H9 (cell line): Measurements from ENCODE around the gene OR2B2. TPM values are rescaled to one million over a fixed set of nuclear protein-coding genes. Genes with fewer than 3 reads are reported as not detected.
"Not testable (repeated sequence)": the region's sequence is repeated elsewhere in the genome, so short reads cannot be mapped to it uniquely, and the experiment has no call there.

ENCODE experiments used
- DNase-seq: peaks from one replicate; pipeline ENCODE4 v3.0.0-alpha.2; 2017
- H2AFZ ChIP-seq: one replicate; pipeline ENCODE4 v1.6.1; 2013; ENCODE audit warnings: mild to moderate bottlenecking, low read length, control low read depth, moderate library complexity
- H2AK5ac ChIP-seq: 2 replicates; pipeline ENCODE4 v1.6.1; 2013; ENCODE audit warnings: low read length, control low read depth, mixed read lengths; ENCODE audit not compliant: insufficient read length
- H2BK120ac ChIP-seq: one replicate; pipeline ENCODE4 v1.6.1; 2013; ENCODE audit warnings: low read depth, mild to moderate bottlenecking, low read length, control low read depth, inconsistent platforms; ENCODE audit not compliant: poor library complexity, severe bottlenecking
- H2BK12ac ChIP-seq: 2 replicates; pipeline ENCODE4 v1.6.1; 2013; ENCODE audit warnings: low read length, control low read depth, mixed read lengths, low read depth; ENCODE audit not compliant: insufficient read length
- H2BK15ac ChIP-seq: 2 replicates; pipeline ENCODE4 v1.6.1; 2013; ENCODE audit warnings: low read depth, low read length, control low read depth
- H2BK20ac ChIP-seq: one replicate; pipeline ENCODE4 v1.6.1; 2013; ENCODE audit warnings: low read depth, mild to moderate bottlenecking, low read length, control low read depth, inconsistent platforms; ENCODE audit not compliant: poor library complexity, severe bottlenecking
- H2BK5ac ChIP-seq: 2 replicates; pipeline ENCODE4 v1.6.1; 2013; ENCODE audit warnings: low read length, control low read depth, mixed read lengths; ENCODE audit not compliant: insufficient read length
- H3K14ac ChIP-seq: 2 replicates; pipeline ENCODE4 v1.6.1; 2013; ENCODE audit warnings: low read length, control low read depth; ENCODE audit not compliant: insufficient read depth
- H3K18ac ChIP-seq: 2 replicates; pipeline ENCODE4 v1.6.1; 2013; ENCODE audit warnings: low read depth, mild to moderate bottlenecking, mixed read lengths, low read length, control low read depth; ENCODE audit not compliant: insufficient read length
- H3K23ac ChIP-seq: 2 replicates; pipeline ENCODE4 v1.6.1; 2013; ENCODE audit warnings: low read length, control low read depth, mixed read lengths, low read depth; ENCODE audit not compliant: insufficient read length
- H3K23me2 ChIP-seq: 2 replicates; pipeline ENCODE4 v1.6.1; 2013; ENCODE audit warnings: low read depth, mild to moderate bottlenecking, mixed read lengths, low read length, control low read depth; ENCODE audit not compliant: insufficient read length, poor library complexity, severe bottlenecking
- H3K27ac ChIP-seq: 2 replicates; pipeline ENCODE4 v1.5.1; 2013; ENCODE audit warnings: low read length, control low read depth, mixed read lengths, low read depth; ENCODE audit not compliant: insufficient read length
- H3K27me3 ChIP-seq: 2 replicates; pipeline ENCODE4 v1.6.1; 2013; ENCODE audit warnings: low read length, control low read depth, inconsistent platforms; ENCODE audit not compliant: insufficient read depth
- H3K4ac ChIP-seq: 2 replicates; pipeline ENCODE4 v1.6.1; 2013; ENCODE audit warnings: low read depth, mild to moderate bottlenecking, control low read depth, inconsistent platforms, low read length, moderate library complexity
- H3K4me1 ChIP-seq: 2 replicates; pipeline ENCODE4 v1.6.1; 2013; ENCODE audit warnings: low read length, control low read depth, inconsistent platforms; ENCODE audit not compliant: insufficient read depth
- H3K4me2 ChIP-seq: 2 replicates; pipeline ENCODE4 v1.6.1; 2013; ENCODE audit warnings: low read length, control low read depth, mixed read lengths; ENCODE audit not compliant: insufficient read length, insufficient read depth
- H3K56ac ChIP-seq: 2 replicates; pipeline ENCODE4 v1.6.1; 2013; ENCODE audit warnings: low read depth, mild to moderate bottlenecking, mixed read lengths, low read length, control low read depth; ENCODE audit not compliant: insufficient read length
- H3K79me1 ChIP-seq: 2 replicates; pipeline ENCODE4 v1.6.1; 2013; ENCODE audit warnings: low read depth, mild to moderate bottlenecking, moderate library complexity, low read length, control low read depth, inconsistent platforms; ENCODE audit not compliant: insufficient read depth, poor library complexity, severe bottlenecking
- H3K79me2 ChIP-seq: 2 replicates; pipeline ENCODE4 v1.6.1; 2013; ENCODE audit warnings: low read length, control low read depth, inconsistent platforms; ENCODE audit not compliant: insufficient read depth
- H3K9ac ChIP-seq: 2 replicates; pipeline ENCODE4 v1.6.1; 2013; ENCODE audit warnings: low read length, control low read depth, mixed read lengths; ENCODE audit not compliant: insufficient read length; ENCODE audit errors: extremely low read depth
- H3K9me3 ChIP-seq: one replicate; pipeline ENCODE4 v1.6.1; 2013; ENCODE audit warnings: low read depth, low read length, inconsistent platforms; ENCODE audit not compliant: control insufficient read depth
- H3T11ph ChIP-seq: one replicate; pipeline ENCODE4 v1.6.1; 2013; ENCODE audit warnings: mild to moderate bottlenecking, low read length, control low read depth, inconsistent platforms
- H4K20me1 ChIP-seq: one replicate; pipeline ENCODE4 v1.6.1; 2013; ENCODE audit not compliant: control insufficient read depth, insufficient read length, insufficient read depth
- H4K5ac ChIP-seq: 2 replicates; pipeline ENCODE4 v1.6.1; 2013; ENCODE audit warnings: low read depth, mild to moderate bottlenecking, mixed read lengths, low read length, control low read depth; ENCODE audit not compliant: insufficient read length
- H4K8ac ChIP-seq: replicated peaks from 2 replicates; pipeline ENCODE4 v1.6.1; 2013; ENCODE audit warnings: low read length, control low read depth, mixed read lengths, low read depth; ENCODE audit not compliant: insufficient read length
- H4K91ac ChIP-seq: 2 replicates; pipeline ENCODE4 v1.6.1; 2013; ENCODE audit warnings: low read depth, mild to moderate bottlenecking, moderate library complexity, mixed read lengths, low read length, control low read depth; ENCODE audit not compliant: insufficient read length
- H3K27ac Mint-ChIP-seq, 3 experiments: 2 replicates in 2 of 3; 3 replicates in 1 of 3; pipeline ENCODE4 v1.8.0; 2020 to 2021; ENCODE audit warnings: mixed read lengths in 3 of 3, mild to moderate bottlenecking in 1 of 3, moderate library complexity in 1 of 3
- H3K27me3 Mint-ChIP-seq: 2 replicates; pipeline ENCODE4 v1.8.0; 2021; ENCODE audit warnings: low read depth, mild to moderate bottlenecking, moderate library complexity, mixed read lengths
- H3K36me3 Mint-ChIP-seq, 3 experiments: 2 replicates in 2 of 3; 3 replicates in 1 of 3; pipeline ENCODE4 v1.8.0; 2020 to 2021; ENCODE audit warnings: low read depth in 3 of 3, mixed read lengths in 3 of 3; ENCODE audit not compliant: insufficient read depth in 1 of 3
- H3K4me1 Mint-ChIP-seq, 2 experiments: 2 replicates each; pipeline ENCODE4 v1.8.0; 2020; ENCODE audit warnings: mixed read lengths in 2 of 2
- H3K4me3 Mint-ChIP-seq, 2 experiments: 2 replicates in 1 of 2; 3 replicates in 1 of 2; pipeline ENCODE4 v1.8.0; 2020 to 2021; ENCODE audit warnings: mild to moderate bottlenecking in 2 of 2, mixed read lengths in 2 of 2, moderate library complexity in 1 of 2
- H3K9me3 Mint-ChIP-seq, 2 experiments: 2 replicates in 1 of 2; 3 replicates in 1 of 2; pipeline ENCODE4 v1.8.0; 2020; ENCODE audit warnings: mild to moderate bottlenecking in 2 of 2, mixed read lengths in 2 of 2, moderate library complexity in 1 of 2
- whole genome bisulfite sequencing: extraction: QIAGEN DNeasy Blood & Tissue Kit; methylation state at CpG from one replicate; pipeline ENCODE4 v1.1.7; 2013; ENCODE audit warnings: missing lambda C conversion rate, low lambda C conversion rate, mixed read lengths; ENCODE audit not compliant: insufficient read length; ENCODE audit errors: extremely low coverage; 5-methylcytosine and 5-hydroxymethylcytosine counted together
- total RNA-seq: library from RNA; stranded (reverse); gene quantifications from 2 replicates; pipeline ENCODE4 v1.2.1, GENCODE V29; 2021
- TF ChIP-seq, protein P1 (sequence below): fragments of 200-600 bp; sonication (generic); conservative IDR thresholded peaks from 3 replicates; pipeline ENCODE4 v1.8.0; 2021; ENCODE audit warnings: antibody characterized with exemption, mild to moderate bottlenecking

OR2B2 gene
- total RNA-seq, 1 experiment from 2014 or later, result not detected

DNA sequence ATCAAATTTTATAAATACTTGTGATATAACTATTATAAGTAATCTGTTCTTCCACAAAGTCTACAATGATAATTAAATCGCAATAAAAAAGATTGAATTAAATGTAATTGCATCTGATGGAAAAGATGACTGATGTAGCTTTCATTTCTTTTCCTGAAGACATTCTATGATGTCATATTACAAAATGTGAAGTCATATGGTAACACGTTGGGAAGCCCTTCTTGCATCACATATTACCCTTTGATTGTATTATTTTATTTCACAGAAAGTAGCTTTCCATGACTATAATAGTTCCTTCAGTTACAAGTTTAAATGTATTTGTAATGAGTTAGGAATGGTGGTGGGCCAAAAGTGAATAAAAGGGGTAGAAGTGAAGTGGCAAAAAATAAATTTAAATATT is 19.0 kb upstream of the OR2B2 start:
- H3K4me1 Mint-ChIP-seq, result no peaks in the 10 kb centered on the region
- H3K27ac Mint-ChIP-seq, result no peak overlapping the region
- Histone ChIP-seq H3K4me2 (no peak overlapping the region), H2BK15ac (no peak overlapping the region), H3K18ac (no peak overlapping the region), H3K4me1 (no peaks in the 10 kb centered on the region), H3K4ac (no peak overlapping the region), H2AK5ac (no peak overlapping the region), H3K23me2 (no peaks in the 10 kb centered on the region), H4K8ac (no peak overlapping the region), H3K23ac (no peak overlapping the region), H2BK120ac (no peak overlapping the region), H3K14ac (no peak overlapping the region), H3K56ac (no peak overlapping the region), H3T11ph (no peak overlapping the region), H3K27ac (no peak overlapping the region), H3K79me2 (no peaks in the 10 kb centered on the region), H3K9me3 (no peaks in the 10 kb centered on the region), H3K79me1 (no peaks in the 10 kb centered on the region), H3K27me3 (no peaks in the 10 kb centered on the region), H4K20me1 (no peaks in the 10 kb centered on the region), H2BK5ac (no peak overlapping the region), H2AFZ (no peak overlapping the region), H2BK12ac (no peak overlapping the region), H4K5ac (no peak overlapping the region), H2BK20ac (no peak overlapping the region), H3K9ac (no peak overlapping the region), H4K91ac (no peak overlapping the region)
- H3K27me3 Mint-ChIP-seq, result peaks cover 3% of the 10 kb centered on the region
- H3K4me3 Mint-ChIP-seq, result no peak overlapping the region
- TF ChIP-seq, protein P1, sequence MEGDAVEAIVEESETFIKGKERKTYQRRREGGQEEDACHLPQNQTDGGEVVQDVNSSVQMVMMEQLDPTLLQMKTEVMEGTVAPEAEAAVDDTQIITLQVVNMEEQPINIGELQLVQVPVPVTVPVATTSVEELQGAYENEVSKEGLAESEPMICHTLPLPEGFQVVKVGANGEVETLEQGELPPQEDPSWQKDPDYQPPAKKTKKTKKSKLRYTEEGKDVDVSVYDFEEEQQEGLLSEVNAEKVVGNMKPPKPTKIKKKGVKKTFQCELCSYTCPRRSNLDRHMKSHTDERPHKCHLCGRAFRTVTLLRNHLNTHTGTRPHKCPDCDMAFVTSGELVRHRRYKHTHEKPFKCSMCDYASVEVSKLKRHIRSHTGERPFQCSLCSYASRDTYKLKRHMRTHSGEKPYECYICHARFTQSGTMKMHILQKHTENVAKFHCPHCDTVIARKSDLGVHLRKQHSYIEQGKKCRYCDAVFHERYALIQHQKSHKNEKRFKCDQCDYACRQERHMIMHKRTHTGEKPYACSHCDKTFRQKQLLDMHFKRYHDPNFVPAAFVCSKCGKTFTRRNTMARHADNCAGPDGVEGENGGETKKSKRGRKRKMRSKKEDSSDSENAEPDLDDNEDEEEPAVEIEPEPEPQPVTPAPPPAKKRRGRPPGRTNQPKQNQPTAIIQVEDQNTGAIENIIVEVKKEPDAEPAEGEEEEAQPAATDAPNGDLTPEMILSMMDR, result no peak
- no peak for DNase-seq
- H3K9me3 Mint-ChIP-seq, result peaks cover 20 to 21% of the 10 kb centered on the region in 2 experiments
- H3K36me3 Mint-ChIP-seq, result peaks cover 15 to 18% (median 17%) of the 10 kb centered on the region in 3 experiments
- WGBS, result no CpG with 5 or more reads among the region's 2 CpGs

DNA sequence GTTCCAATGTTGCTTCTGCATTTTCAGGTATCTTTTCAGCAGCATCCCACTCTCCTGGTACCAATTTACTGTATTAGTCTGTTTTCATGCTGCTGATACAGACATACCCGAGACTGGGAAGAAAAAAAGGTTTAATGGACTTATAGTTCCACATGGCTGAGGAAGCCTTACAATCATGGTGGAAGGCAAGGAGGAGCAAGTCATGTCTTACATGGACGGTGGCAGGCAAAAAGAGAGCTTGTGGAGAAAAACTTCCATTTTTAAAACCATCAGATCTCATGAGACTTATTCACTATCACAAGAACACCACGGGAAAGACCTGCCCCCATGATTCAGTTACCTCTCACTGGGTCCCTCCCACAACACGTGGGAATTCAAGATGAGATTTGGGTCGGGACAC is 17.7 kb upstream of the OR2B2 start:
- not testable (repeated sequence) for H3K56ac ChIP-seq, H4K5ac ChIP-seq, H2BK12ac ChIP-seq, H3K18ac ChIP-seq, H2BK15ac ChIP-seq, H3K23ac ChIP-seq, H3K9me3 ChIP-seq, H3K27me3 Mint-ChIP-seq, H4K20me1 ChIP-seq, H2BK5ac ChIP-seq, H2BK120ac ChIP-seq, H3K4me1 Mint-ChIP-seq, H3K27me3 ChIP-seq, H2BK20ac ChIP-seq, H3K79me1 ChIP-seq, H3K9ac ChIP-seq, H3K4me2 ChIP-seq, H2AK5ac ChIP-seq, H3K4ac ChIP-seq, H4K91ac ChIP-seq, H3K23me2 ChIP-seq, H3K27ac Mint-ChIP-seq, H4K8ac ChIP-seq, H3K14ac ChIP-seq, H2AFZ ChIP-seq, H3T11ph ChIP-seq, H3K27ac ChIP-seq, H3K4me1 ChIP-seq, H3K4me3 Mint-ChIP-seq, H3K79me2 ChIP-seq, DNase-seq
- Mint-ChIP-seq H3K9me3 (peaks cover 20 to 21% of the 10 kb centered on the region in 2 experiments), H3K36me3 (peaks cover 15 to 18% (median 17%) of the 10 kb centered on the region in 3 experiments)
- WGBS, result no CpG with 5 or more reads among the region's 5 CpGs
